Left colon (tissue), 2 donors: ENCODE measurements around the gene EDIL3. TPM values are rescaled to one million over a fixed set of nuclear protein-coding genes. Genes with fewer than 3 reads are reported as not detected.
A peak's percentile ranks its signal among the peaks of the same experiment; 100 is the strongest.

Source experiments
- ATAC-seq: fragments of 200-7000 bp; cut with Tn5 transposase; one replicate; pipeline ENCODE4 v1.9.1; 2020; ENCODE audit warnings: mild to moderate bottlenecking, moderate library complexity
- DNase-seq, 2 donors: peaks; one replicate each; pipeline ENCODE4 v3.0.0-alpha.2; 2020
- intact Hi-C, 2 donors: fragments of 100-400 bp; cut with DNase I in 1 of 2; cut with micrococcal nuclease in 1 of 2; formaldehyde crosslinking; loops; one replicate each; pipeline versions ENCODE4 v1.11.2 to v1.14.0; 2022; cut with DNase I, micrococcal nuclease
- total RNA-seq, 2 donors: library from RNA; stranded (reverse); fragmentation: NEBNext Ultra II Directional; extraction: Animal tissue kit (Norgen Biotek cat#: 25700); gene quantifications; one replicate each; pipeline ENCODE4 v1.2.1, GENCODE V29; 2021
- donor health status: DM: no; HTN: no; CAD: no.
- donor health status: DM: yes; HTN: yes; CAD: no.

Gene EDIL3
- total RNA-seq, 2 donors from 2014 or later = 38.1 to 48.7 TPM

DNA sequence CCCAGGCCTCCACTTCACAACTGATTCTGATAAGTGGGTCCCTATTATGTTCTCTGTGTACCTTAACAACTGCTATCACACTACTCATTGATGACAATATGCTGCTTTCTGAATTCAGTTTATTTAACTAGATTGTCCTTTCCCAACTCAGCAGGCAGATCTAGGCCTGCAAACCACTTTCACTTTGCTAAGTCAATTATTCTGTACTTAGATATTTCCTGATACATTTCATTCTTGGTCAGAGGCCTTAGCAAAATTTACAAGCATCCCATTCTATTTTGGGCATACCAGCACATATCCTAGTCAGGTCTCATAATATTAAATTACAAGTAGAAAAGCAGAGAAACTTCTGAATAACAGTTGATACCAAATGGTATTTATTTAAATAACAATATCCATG is 428.3 kb downstream of the EDIL3 start:
- intact Hi-C loops = no loop called here
- no peak for ATAC-seq
- DNase-seq = no peak

DNA sequence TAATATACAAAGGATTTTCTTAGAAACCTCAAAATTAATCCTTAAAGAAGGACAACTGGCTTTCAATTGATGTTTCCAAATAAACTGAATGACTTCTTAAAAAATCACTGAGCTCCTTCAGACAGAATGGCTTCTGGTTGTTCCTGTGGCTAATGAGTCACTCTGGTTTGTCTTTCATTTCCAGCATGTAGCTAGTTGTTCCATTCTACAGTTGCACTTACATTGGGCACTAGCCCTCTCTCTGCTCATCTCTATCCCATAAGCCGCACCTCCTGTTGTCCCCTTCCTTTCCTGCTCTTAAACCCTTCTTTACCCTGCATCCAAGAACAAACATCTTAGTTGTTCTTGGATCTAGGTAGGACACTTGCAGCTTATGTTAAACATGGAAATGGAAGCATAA is 428.8 kb downstream of the EDIL3 start:
- DNase-seq = no peak
- ATAC-seq = no peak
- intact Hi-C loops = no loop called here

DNA sequence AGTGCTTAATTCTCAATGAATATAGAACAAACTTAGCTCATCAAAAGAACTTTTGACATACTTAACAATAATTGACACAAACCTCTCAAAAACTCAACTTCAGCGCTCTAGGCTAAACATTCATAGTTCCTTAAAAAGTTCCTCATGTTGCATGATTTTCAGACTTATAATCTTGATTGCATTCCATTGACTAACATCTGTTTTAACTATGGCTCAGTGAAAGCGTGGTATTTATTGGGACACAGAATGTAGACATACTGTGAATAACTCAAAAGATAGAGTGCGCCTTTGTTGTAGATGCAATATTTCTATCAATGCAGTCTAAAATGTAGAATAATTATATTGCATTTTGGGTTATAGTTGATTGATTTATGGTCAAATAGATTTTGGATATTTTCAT is 436.9 kb downstream of the EDIL3 start:
- intact Hi-C loops = no loop called here
- no peak for ATAC-seq
- no peak for DNase-seq

DNA sequence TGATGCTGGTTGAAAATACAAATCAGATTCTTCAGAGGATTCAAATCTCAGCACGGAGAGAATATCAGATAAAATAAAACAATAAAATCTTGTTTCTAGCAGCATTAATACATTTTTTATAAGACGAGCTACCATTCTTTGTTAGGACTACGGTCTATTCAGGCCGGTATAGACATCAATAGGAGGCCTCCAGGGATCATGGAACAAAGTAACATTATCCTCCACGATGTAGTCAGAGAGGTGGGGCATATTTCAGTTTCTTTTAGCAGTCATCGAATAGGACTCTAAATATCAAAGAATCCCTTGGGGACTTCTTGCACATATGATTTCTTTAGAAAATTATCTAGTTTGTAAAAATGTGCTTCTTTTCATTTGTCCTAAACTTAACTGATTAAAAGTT is 438.2 kb downstream of the EDIL3 start:
- ATAC-seq = no peak
- DNase-seq = no peak
- intact Hi-C loops = no loop called here

DNA sequence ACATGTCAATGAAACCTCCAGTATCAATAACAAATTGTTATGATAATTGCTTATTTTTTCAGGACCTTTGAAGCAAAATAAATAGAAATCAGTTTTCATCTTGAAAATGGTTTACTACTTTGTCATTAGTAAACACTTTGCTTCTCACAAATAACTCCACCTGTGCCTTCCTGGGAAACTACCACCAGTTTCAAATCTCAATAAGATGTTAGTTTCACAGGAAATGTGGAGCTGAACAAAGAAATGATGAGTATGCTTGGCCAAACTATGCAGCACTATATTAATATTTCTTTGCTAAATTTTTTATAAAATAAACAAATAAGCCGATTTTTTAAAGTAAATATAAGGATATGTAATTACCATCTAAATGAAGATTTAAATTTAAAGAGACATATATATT is 442.5 kb downstream of the EDIL3 start:
- intact Hi-C loops = no loop called here
- ATAC-seq = no peak
- no peak for DNase-seq

DNA sequence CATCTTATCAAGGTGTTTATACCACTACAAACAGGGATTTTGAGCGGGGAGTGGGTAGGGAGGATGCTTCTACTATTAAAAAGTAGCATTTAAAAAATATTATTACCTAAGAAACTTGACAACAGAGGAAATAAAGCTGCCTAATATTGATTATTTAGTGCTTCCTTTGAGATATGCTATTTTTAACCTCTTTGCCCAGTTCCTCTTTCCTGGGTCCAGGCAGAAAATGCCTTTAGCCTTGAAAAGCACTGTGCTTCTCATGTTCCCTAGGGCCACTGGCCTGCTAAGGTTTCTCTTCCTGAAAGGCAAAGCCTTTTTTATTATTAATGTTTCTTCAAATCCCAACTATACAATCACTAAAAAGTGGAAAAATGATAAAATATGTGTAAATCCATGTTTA is 446.8 kb downstream of the EDIL3 start:
- DNase-seq (no peak), ATAC-seq (no peak)
- intact Hi-C loops = no loop called here

DNA sequence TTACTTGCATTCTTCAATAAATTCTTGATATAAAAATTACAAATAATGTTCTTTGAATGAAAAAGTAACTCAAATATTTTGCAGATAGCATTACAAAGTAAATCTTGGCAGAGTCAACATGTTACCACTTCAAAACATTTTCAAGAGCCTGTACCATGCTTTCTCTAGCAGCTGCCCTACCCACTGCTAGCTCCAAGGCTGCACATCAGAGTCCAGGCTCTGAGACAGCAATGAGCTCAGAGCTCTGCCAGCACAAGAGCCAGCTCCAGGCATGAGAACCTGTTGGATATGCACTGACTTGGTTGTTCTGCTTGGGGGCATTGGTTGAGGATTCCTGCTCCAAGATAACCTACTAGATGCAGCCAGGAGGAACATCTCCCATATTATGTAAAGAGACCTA is 452.7 kb downstream of the EDIL3 start:
- ATAC-seq = no peak
- intact Hi-C loops = no loop called here
- DNase-seq = no peak

DNA sequence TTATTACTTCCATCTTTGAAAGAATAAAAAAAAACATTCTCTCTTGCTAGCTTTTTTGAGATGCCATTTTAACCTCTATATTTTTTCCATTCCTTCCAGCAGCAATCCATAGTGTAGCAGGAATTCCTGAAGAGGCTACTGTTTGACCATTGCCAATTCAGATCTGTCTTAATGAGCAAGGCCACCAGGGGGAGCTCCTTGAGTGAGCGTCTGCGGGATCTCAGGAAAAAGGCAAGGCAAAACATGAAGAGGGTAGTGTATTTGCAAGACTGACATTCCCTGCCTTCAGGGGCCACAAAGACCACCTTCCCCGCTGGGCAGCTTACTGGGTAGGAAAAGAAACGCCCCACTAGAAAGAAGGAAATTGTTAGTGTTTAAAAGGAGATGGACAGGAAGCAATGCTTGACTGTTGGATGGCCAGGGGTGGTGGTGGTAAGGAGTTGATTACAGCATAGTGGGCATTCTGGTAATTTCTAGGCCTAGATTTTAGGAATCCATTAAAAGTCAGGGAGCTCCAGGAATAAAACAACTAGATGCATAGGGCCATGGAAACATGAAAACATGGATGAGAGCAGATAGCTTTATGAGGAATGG is 457.4 kb downstream of the EDIL3 start:
- DNase-seq (peak; percentile 38 to 72), ATAC-seq (peak; percentile 65)
- intact Hi-C loops = no loop called here

DNA sequence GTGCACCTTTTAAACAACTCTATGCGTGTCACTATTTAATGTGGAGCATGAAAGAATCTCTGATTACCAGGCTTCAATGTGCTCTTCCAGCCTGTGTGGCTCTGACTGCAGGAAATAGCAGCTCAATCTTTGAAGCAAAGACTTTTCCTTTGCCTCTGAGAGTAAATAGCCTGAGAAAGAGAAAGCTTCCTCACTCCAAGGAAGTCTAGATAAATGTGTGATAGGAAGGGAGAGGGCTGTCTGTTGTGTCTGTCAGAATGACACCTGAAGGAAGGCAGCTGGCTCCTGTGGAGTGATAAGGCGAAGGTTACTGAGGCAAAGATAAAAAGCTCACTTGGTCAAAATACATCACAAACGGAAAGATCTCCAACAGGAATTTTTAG is 458.7 kb downstream of the EDIL3 start:
- ATAC-seq (peak; percentile 73), DNase-seq (no peak)
- intact Hi-C loops = no loop called here

DNA sequence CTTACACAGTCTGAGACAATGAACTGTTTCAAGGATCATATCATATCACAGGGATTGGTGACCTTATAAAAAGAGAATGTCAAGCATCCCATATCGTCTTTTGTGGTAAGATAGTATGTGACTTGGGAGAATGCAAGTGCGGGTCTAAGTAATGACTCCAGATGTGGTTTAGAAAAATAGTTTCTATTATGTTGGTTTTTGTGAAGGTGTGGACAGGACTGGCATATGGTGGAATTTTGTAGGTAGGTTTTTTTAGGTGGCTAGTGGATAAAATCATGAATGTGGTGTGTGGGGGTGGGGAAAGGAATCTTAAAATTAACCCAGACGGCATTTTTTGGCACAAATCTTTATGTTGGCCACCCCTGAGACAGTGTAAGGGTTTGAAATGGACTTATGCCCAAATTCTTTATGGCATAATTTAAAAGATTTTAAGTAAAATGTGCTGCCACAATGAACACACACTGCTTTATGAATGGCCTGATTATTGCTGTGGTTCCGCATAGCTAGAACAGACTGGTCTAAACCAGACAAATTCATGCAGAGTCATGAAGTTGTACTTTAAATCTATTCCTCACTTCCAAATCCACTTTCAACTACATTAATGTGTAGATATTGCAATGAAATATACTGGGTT is 459.2 kb downstream of the EDIL3 start:
- DNase-seq (no peak), ATAC-seq (peak; percentile 54)
- intact Hi-C loops = no loop called here

DNA sequence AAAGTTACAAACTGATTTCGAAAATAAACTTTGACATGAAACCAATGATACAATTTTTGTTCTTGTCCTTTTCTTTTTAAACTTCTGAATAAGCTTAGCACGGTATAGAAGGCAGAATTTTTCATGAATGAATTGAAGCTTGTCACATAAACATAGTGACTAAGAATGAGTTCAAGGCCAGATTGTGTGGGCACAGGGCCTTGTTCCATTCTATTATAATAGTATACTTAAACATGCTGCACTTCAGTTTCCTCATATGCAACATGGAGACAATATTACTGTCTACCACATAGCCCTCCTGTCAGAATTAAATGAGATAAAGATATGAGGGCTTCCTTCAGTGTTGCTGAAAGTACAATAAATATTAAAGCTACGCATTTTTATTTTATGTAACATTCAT is 459.8 kb downstream of the EDIL3 start:
- no peak for ATAC-seq
- intact Hi-C loops = no loop called here
- no peak for DNase-seq

DNA sequence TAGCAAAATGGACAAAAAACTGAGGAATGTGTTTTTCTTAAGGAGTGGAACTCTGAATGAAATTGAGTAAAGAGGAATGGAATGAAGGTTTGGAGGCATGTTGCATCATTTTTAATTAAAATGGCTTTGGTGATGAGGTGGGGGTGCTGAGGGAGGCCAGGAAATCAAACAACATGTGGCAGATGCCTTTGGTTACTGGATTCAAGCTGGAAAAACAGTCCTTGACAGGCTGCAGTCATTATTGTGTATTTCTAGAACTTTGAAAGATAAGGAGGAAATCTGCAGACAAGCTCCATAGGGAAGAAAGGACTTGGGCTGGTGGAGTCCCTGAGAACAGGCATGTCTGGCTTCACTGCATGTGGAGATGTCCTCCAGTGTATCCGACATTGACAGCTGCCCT is 460.5 kb downstream of the EDIL3 start:
- intact Hi-C loops = no loop called here
- ATAC-seq (no peak), DNase-seq (no peak)

DNA sequence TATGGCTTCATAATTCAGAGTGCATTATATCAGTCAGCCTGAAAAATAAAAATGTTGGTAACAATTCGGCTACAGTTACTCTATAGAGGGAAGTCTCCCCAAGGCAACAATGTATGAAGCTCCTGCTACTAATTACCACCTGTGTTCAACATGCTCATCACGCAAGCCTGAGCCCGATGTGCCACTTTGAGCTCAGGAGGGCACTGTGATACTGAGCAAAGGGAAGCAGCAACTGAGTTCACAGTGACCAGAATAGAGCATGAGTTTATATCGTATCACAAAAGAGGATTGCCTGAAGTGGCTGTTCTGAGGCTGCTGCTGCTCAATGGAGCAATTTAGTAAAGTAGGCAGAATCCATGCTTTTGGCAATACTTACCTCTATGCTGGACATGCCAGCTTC is 462.0 kb downstream of the EDIL3 start:
- intact Hi-C loops = no loop called here
- DNase-seq = no peak
- ATAC-seq = no peak

DNA sequence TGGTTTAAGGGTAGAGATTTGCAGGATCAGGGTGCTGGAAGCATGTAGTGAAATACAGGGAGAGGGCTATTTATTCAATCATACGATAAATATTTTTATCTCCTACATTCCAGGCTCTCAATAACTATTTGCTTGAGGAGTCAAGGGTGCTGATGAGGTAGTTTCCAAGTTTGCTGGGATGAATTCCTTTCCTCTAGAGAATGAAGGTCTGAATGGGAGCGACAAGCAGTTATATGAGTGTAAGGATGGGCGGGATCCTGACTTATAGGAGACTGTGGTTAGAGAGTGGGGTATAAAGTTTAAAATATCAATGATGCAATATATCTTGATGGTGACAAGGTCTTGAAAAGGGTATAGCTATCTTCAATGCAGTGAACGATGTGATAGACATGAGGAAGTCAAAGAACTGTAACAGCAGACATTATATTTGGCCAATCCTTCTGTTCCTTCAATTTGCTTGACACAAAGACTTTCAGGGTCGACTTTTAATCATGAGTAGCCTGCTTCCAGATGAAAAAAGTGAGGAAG is 462.9 kb downstream of the EDIL3 start:
- ATAC-seq (peak; percentile 20), DNase-seq (no peak)
- intact Hi-C loops = no loop called here

DNA sequence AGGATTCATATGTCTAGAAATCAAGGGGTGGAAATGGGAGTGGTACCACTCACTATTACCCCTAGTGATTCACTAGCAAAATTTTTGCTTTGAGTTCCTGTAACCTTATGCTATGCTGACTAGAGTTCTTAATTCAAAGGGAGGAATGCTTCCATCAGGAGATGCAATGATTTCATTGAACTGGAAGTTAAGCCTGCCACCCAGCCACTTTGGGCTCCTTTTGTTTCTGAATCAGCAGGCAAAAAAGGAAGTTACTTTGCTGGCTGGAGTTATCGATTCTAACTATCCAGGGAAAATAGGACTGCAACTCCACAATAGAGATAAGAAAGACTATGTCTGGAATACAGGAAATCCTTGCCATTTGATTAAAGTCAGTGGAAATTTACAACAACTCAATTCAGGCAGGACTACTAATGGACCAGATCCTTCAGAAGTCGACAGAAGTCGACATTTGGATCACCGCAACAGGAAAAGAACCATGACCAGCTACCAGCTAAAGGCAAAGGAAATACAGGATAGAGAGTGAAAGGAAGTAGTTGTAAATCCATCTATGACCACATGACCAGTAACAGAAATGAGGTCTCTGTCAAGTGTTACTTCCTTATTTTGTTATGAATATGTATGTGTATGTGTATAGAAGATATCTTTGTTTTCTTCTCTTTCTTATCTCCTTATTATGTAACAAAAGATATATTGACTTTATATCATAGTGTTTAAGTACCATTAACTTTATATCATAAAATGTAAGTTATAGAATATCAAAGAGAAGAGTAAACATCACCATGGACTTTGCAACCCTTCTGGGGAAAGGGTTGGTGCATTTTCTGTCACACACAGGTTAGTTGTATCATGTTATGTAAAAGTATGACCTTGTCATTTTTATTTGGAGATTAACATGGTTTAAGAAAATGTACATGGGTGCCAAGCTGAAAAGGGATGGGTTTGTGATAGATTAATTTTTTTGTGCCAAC is 465.3 kb downstream of the EDIL3 start:
- DNase-seq = peak in 1 of 2 donors; percentile 30
- intact Hi-C loops = no loop called here
- ATAC-seq = peak; percentile 93

DNA sequence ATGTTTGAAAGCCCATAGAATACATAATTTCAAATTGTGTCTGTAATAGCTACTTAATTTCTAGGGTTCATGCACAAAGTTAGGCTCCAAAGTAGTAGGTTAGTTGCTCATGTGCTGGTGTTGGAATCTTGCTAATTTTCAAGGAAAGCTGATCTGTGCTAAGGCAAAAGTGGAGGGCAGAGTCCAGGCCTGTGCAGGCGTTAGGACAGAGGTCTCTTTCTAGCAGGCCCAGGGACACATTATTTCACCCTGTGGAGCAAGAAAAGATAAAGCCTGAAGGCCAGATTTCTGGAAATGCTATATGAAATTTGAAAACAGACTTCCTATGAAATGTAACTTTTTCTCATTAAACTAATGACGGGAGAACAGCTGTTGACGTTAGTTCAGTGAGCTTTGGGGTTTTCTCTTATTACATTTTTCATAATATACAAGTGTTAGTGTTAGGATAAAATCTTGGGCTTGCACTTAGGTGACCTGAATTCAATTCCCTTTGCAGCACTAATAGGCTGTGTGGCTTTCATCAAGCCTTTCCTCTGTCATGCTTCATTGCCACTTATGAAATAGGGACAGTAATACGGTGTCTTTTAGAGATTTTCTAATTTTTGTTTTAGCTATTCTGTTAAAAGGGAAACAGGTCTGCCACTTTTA is 467.3 kb downstream of the EDIL3 start:
- intact Hi-C loops = no loop called here
- DNase-seq (peak in 1 of 2 donors; percentile 16), ATAC-seq (no peak)

DNA sequence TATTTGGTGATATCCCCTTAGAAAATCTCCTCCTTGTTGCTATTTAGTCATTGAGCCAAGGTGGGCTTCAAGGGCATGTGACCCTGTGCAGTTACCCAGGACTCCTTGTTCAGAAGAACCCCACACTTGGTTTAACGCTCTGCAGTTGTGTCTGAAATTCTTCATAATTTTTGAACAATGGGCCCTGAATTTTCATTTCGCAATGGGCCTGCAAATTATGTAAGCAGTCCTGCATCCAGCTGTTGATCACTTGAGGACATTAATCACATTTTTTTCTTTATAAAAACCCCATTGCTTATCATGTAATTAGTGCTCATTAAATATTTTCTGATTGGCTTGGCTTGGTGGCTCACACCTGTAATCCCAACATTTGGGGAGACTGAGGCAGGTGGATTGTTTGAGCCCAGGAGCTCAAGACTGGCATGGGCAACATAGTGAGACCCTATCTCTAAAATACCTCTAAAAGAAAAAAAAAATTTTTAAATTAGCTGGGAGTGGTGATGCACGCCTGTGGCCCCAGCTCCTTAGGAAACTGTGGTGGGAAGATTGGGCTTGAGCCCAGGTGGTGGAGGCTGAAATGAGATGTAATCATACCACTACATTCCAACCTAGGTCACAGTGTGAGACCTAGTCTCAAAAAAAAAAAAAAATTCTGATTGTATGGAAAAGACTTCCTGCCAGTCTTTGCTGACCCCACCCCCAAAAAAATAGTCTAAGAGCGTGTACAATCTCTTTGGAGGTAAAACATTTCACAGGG is 469.8 kb downstream of the EDIL3 start:
- ATAC-seq = no peak
- no peak for DNase-seq

DNA sequence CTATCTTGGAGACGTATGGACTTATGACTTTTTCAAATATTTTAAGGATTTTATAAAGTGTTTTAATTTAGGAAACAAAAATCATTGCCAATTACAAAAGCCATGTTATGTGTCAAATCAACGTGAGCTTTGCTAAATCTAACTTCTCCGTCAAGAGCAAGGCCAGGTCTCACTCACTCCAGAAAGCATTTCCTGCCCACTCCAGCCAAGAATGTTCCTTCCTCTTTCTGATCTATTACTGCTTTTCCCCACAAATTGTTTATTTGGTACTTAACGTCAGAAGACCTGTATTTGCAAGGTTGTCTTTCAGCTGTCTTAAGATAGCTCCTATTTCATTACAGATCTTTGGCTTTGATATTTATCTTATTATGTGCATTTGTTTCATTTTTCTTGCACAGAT is 470.5 kb downstream of the EDIL3 start:
- ATAC-seq = no peak
- intact Hi-C loops = no loop called here

More for the DNA sequence above, 469.8 kb downstream of the EDIL3 start:
- intact Hi-C loops = no loop called here

DNA sequence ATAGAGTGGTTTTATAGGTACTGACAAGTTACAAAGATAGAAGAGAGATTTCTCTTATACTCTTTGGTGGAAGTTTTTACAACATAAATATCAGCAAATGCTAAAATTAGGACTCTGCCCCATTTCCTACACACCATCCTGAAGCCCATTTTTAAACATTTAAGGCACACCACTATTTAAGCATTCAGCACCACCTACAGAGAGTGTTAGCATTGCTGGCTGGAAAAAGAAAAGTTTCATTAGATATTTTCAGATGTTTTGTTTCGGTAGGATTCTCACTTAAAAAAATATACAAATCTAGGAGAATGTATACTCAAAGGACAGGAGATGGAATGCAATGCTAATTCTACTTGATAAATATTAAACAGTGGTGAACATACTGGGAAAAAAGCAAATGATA is 471.1 kb downstream of the EDIL3 start:
- DNase-seq (no peak), ATAC-seq (no peak)
- intact Hi-C loops = no loop called here

More for the DNA sequence above, 470.5 kb downstream of the EDIL3 start:
- DNase-seq = no peak
